Activated naive CD4-positive, alpha-beta T cell treated with anti-CD3 and anti-CD28 coated beads for 36 hours (primary cell): ENCODE measurements around the gene SPATS2L. TPM values are rescaled to one million over a fixed set of nuclear protein-coding genes. Genes with fewer than 3 reads are reported as not detected.

Experiments
- CTCF ChIA-PET: fragments of 350-600 bp; sonication (Branson Sonifier 250); formaldehyde crosslinking; loops from one replicate; lab custom pipeline; 2021; ENCODE audit warnings: antibody characterized with exemption; lab: Charles Lee
- DNase-seq: peaks from one replicate; pipeline ENCODE4 v3.0.0-alpha.2; 2020
- H3K27ac Mint-ChIP-seq: one replicate; pipeline ENCODE4 v1.8.0; 2021; ENCODE audit warnings: mild to moderate bottlenecking, mixed read lengths
- H3K27me3 Mint-ChIP-seq: one replicate; pipeline ENCODE4 v1.8.0; 2021; ENCODE audit warnings: low read depth, mixed read lengths
- H3K36me3 Mint-ChIP-seq: one replicate; pipeline ENCODE4 v1.8.0; 2021; ENCODE audit warnings: low read depth, mixed read lengths
- H3K4me1 Mint-ChIP-seq: one replicate; pipeline ENCODE4 v1.8.0; 2021; ENCODE audit warnings: low read depth, mixed read lengths
- H3K4me3 Mint-ChIP-seq: one replicate; pipeline ENCODE4 v1.8.0; 2021; ENCODE audit warnings: mild to moderate bottlenecking, moderate library complexity, mixed read lengths
- H3K9me3 Mint-ChIP-seq: one replicate; pipeline ENCODE4 v1.8.0; 2021; ENCODE audit warnings: mixed read lengths
- intact Hi-C: fragments of 100-400 bp; cut with micrococcal nuclease; formaldehyde crosslinking; loops from one replicate; pipeline ENCODE4 v1.15.1; 2023
- total RNA-seq, 2 experiments: library from RNA; stranded (reverse); gene quantifications; one replicate each; pipeline ENCODE4 v1.2.3, GENCODE V29; 2021

The SPATS2L gene
- total RNA-seq, 2 experiments from 2014 or later, result 8.9 to 10.9 TPM

DNA sequence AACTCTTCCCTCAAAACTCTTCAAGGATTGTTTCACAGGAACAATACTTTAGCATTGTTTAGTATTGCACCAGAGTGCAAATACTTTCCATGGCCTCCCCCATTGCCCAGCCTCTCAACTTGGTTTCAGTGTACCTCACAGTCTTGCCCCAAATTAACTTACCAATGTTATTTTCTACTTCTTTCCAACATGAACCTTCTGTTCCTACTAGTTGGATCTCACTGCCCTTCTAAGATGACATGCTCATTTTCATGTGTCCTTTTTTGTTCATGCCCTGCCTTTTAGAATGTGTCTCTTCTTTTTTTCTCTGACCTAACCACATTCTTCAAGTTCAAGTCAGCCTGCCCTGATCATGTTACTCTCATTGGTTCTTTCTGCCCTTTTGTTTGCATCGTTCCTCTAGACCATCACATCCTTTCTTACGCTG lies 4.1 kb downstream of the SPATS2L start:
- H3K27me3 Mint-ChIP-seq, result peaks cover 18% of the 10 kb centered on the region
- H3K36me3 Mint-ChIP-seq, result peaks cover 3% of the 10 kb centered on the region
- DNase-seq, result no peak
- CTCF ChIA-PET, result interaction anchor here (0.9 kb wide), 1 partner anchor 121 kb away, joined by 5 read pairs; no protein-coding TSS in a partner anchor
- peaks cover 13% of the 10 kb centered on the region for H3K4me1 Mint-ChIP-seq
- no peak overlapping the region for H3K4me3 Mint-ChIP-seq
- intact Hi-C loops, result no loop called here
- no peak overlapping the region for H3K27ac Mint-ChIP-seq
- no peaks in the 10 kb centered on the region for H3K9me3 Mint-ChIP-seq

DNA sequence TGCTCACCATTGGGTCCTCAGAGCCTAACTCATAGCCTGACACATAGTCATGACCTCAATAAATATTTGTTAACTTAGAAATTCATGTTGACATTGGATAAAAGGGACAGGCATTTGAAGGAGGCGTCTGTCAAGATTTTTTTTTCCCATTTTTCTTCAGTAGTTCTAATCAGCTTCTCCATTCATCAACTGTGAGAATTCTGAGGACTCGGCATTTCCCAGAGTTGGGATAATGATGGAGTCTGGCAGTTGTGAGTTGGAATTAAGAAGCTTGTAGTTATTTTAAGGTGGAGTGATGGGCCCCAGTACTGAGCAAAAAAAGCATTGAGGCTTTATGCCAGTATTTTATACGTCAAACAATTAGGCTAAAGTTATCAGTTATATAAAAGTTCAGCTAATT lies 4.6 kb downstream of the SPATS2L start:
- Mint-ChIP-seq H3K36me3 (peaks cover 3% of the 10 kb centered on the region), H3K4me1 (peaks cover 9% of the 10 kb centered on the region), H3K9me3 (no peaks in the 10 kb centered on the region), H3K4me3 (no peak overlapping the region), H3K27me3 (peaks cover 14% of the 10 kb centered on the region), H3K27ac (no peak overlapping the region)
- intact Hi-C loops, result no loop called here
- CTCF ChIA-PET, result interaction anchor here (0.9 kb wide), 1 partner anchor 121 kb away, joined by 5 read pairs; no protein-coding TSS in a partner anchor
- DNase-seq, result no peak

DNA sequence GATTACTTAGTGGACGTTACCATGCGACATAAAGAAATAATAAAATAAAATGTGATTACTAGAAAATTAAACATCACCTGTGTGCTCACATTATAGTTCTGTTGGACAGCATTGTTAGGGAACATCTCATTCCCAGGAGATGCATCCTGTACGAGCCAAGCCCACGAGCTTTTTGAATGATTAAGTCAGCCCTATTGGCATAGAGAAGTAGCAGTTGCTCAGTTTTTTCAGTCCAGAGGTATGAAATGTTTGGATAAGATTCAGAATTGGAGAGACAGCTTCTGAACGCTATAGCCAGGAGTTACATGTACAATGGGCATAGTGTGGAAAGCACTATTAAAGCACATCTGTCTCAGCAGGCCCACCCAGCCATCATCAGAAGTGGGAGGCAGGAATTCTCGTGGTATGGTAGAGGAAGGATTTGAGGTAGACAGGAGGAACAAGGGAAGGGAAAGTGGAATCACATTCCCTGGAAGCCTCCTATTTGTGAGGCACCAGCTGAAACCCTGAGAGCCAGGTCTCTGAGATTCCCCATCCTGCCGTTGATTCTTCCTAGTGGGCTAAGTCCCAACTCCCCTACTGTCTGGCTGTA lies 8.6 kb downstream of the SPATS2L start:
- Mint-ChIP-seq H3K4me1 (no peaks in the 10 kb centered on the region), H3K36me3 (no peaks in the 10 kb centered on the region), H3K4me3 (no peak overlapping the region), H3K27ac (no peak overlapping the region), H3K9me3 (no peaks in the 10 kb centered on the region), H3K27me3 (peaks cover 6% of the 10 kb centered on the region)
- DNase-seq, result no peak
- intact Hi-C loops, result no loop called here
- CTCF ChIA-PET, result no interaction called here

- intact Hi-C loops, result no loop called here
- Mint-ChIP-seq H3K4me3 (no peak overlapping the region), H3K9me3 (no peaks in the 10 kb centered on the region), H3K4me1 (peaks cover 9% of the 10 kb centered on the region), H3K27ac (no peak overlapping the region), H3K36me3 (no peaks in the 10 kb centered on the region), H3K27me3 (peaks cover 3% of the 10 kb centered on the region)
- DNase-seq, result no peak
- CTCF ChIA-PET, result no interaction called here
These were observed 11.5 kb downstream of the SPATS2L start for GRCh38 chr2:200317975-200318374.

GRCh38 chr2:200318940-200319435 lies 12.5 kb downstream of the SPATS2L start:
- Mint-ChIP-seq H3K4me1 (peaks cover 9% of the 10 kb centered on the region), H3K9me3 (no peaks in the 10 kb centered on the region), H3K27ac (no peak overlapping the region), H3K27me3 (peaks cover 3% of the 10 kb centered on the region), H3K4me3 (no peak overlapping the region), H3K36me3 (no peaks in the 10 kb centered on the region)
- DNase-seq, result no peak
- intact Hi-C loops, result no loop called here
- CTCF ChIA-PET, result no interaction called here

GRCh38 chr2:200319548-200320337 lies 13.2 kb downstream of the SPATS2L start:
- H3K4me3 Mint-ChIP-seq, result no peak overlapping the region
- intact Hi-C loops, result no loop called here
- peaks cover 9% of the 10 kb centered on the region for H3K4me1 Mint-ChIP-seq
- H3K27me3 Mint-ChIP-seq, result no peaks in the 10 kb centered on the region
- CTCF ChIA-PET, result no interaction called here
- no peaks in the 10 kb centered on the region for H3K9me3 Mint-ChIP-seq
- H3K36me3 Mint-ChIP-seq, result no peaks in the 10 kb centered on the region
- no peak overlapping the region for H3K27ac Mint-ChIP-seq
- DNase-seq, result no peak

DNA sequence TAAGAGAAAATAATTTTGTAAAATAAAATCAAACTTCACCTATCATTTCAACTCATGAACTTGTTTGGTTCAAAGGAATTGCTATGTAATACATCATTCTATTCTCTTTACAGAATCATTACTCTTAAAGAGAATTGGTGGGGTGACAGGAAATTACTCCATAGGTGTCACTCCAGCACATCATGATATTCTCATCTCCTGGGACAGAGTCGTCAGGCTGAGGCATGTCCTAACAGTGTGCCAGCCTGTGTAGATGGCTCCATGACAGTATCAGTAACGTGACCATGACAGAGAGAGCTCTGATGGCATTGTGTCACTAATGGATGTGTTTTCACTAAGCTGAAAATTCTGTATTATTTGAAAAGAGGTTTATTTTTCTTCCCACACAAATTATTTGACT lies 13.9 kb downstream of the SPATS2L start:
- Mint-ChIP-seq H3K4me3 (no peak overlapping the region), H3K27ac (no peak overlapping the region), H3K4me1 (peaks cover 9% of the 10 kb centered on the region), H3K9me3 (no peaks in the 10 kb centered on the region), H3K27me3 (no peaks in the 10 kb centered on the region), H3K36me3 (no peaks in the 10 kb centered on the region)
- CTCF ChIA-PET, result no interaction called here
- no peak for DNase-seq
- intact Hi-C loops, result no loop called here

DNA sequence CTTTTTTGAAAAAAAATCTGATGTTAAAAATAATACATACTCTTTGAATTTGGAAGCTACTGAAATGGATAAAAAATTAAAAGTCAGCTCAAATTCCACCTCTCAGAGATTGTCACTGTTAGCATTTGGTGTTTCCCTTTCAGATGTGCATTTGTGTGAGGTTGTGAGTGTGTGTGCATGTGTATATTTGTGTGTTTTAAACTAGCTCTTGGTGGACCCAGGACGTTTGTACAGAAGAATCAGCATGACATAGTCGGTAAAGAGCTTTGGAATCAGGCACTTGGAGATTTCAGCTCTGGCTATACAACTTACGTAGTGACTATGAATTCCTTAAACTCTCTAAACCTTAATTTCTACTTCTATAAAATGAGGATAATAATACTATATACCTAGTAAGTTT lies 14.5 kb downstream of the SPATS2L start:
- Mint-ChIP-seq H3K9me3 (no peaks in the 10 kb centered on the region), H3K27ac (no peak overlapping the region), H3K4me3 (no peak overlapping the region), H3K36me3 (no peaks in the 10 kb centered on the region), H3K4me1 (peaks cover 9% of the 10 kb centered on the region), H3K27me3 (no peaks in the 10 kb centered on the region)
- intact Hi-C loops, result no loop called here
- CTCF ChIA-PET, result interaction anchor here (0.8 kb wide), 1 partner anchor 20 kb away, joined by 3 read pairs; no protein-coding TSS in a partner anchor
- no peak for DNase-seq

- Mint-ChIP-seq H3K36me3 (no peaks in the 10 kb centered on the region), H3K4me3 (no peak overlapping the region), H3K4me1 (peaks cover 9% of the 10 kb centered on the region), H3K27me3 (no peaks in the 10 kb centered on the region), H3K9me3 (no peaks in the 10 kb centered on the region), H3K27ac (no peak overlapping the region)
- intact Hi-C loops, result no loop called here
- no peak for DNase-seq
- CTCF ChIA-PET, result no interaction called here
These were observed 15.5 kb downstream of the SPATS2L start for GRCh38 chr2:200321780-200322534.

DNA sequence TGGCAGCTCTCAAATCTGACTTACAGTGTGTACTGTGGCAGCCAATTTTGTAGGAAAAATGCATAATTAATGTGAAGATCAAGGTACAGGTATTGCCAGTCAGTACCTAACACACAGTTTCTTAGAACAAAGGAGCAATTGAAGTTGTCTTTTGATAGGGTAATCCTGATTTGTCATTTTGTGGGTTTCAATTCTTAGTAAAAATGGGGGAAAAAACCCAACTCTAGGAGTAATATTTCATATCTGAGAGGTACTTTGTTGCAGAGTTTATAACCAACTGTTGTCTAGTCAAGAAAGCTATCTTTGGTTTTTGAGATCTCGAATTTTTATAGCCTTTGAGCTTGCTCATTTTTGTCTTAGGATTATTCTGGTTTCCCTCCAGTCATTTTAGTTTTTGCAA lies 16.1 kb downstream of the SPATS2L start:
- no peaks in the 10 kb centered on the region for H3K27me3 Mint-ChIP-seq
- no peaks in the 10 kb centered on the region for H3K9me3 Mint-ChIP-seq
- H3K4me3 Mint-ChIP-seq, result no peak overlapping the region
- DNase-seq, result no peak
- intact Hi-C loops, result no loop called here
- H3K27ac Mint-ChIP-seq, result no peak overlapping the region
- CTCF ChIA-PET, result no interaction called here
- no peaks in the 10 kb centered on the region for H3K36me3 Mint-ChIP-seq
- H3K4me1 Mint-ChIP-seq, result peaks cover 9% of the 10 kb centered on the region

GRCh38 chr2:200324362-200324761 lies 17.9 kb downstream of the SPATS2L start:
- Mint-ChIP-seq H3K4me1 (peaks cover 9% of the 10 kb centered on the region), H3K27me3 (peaks cover 2% of the 10 kb centered on the region), H3K36me3 (no peaks in the 10 kb centered on the region), H3K4me3 (no peak overlapping the region), H3K9me3 (no peaks in the 10 kb centered on the region), H3K27ac (no peak overlapping the region)
- intact Hi-C loops, result no loop called here
- no peak for DNase-seq
- CTCF ChIA-PET, result no interaction called here

GRCh38 chr2:200329384-200329783 lies 22.9 kb downstream of the SPATS2L start:
- Mint-ChIP-seq H3K27me3 (peaks cover 2% of the 10 kb centered on the region), H3K4me1 (no peaks in the 10 kb centered on the region), H3K36me3 (no peaks in the 10 kb centered on the region), H3K4me3 (no peak overlapping the region), H3K27ac (no peak overlapping the region), H3K9me3 (no peaks in the 10 kb centered on the region)
- CTCF ChIA-PET, result no interaction called here
- no peak for DNase-seq
- intact Hi-C loops, result no loop called here
